Hair follicular keratinocyte (primary cell): ENCODE measurements around the gene PUS7L. TPM values are rescaled to one million over a fixed set of nuclear protein-coding genes. Genes with fewer than 3 reads are reported as not detected.

Experiments
- total RNA-seq: library from RNA; depleted of rRNA; stranded (reverse); fragments of >200 nt; gene quantifications from 2 replicates; pipeline ENCODE4 v1.2.3, GENCODE V29; 2015

The PUS7L gene
- total RNA-seq, result 7.5 and 13.0 TPM in 2 replicates

GRCh38 chr12:43758728-43759563, at the start of gene PUS7L, which contains the start of gene IRAK4:
Gene PUS7L (minus strand): TSS chr12:43758790. CDS start chr12:43755245, 3,545 bp downstream.
Gene IRAK4 (plus strand): TSS chr12:43758951. CDS start chr12:43768112, 9,161 bp downstream.

GRCh38 chr12:43805860-43806736, 47.5 kb upstream of the PUS7L start, which contains the start of gene TWF1:
Gene TWF1 (minus strand): TSS chr12:43806317. CDS start chr12:43806245, 72 bp downstream.

Other genes with a start within 250 kb of the PUS7L start
- gene ADAMTS20, start 206.6 kb downstream of the PUS7L start, total RNA-seq, result not detected in 2 replicates
- gene IRAK4, start 161 bp upstream of the PUS7L start, total RNA-seq, result 7.2 and 8.3 TPM in 2 replicates
- gene TWF1, start 47.5 kb upstream of the PUS7L start, total RNA-seq, result 125 and 138 TPM in 2 replicates
- 6.8 and 19.5 TPM in 2 replicates for gene TMEM117, start 77.3 kb upstream of the PUS7L start, total RNA-seq